ENCODE data around the gene RBMS3. TPM values are rescaled to one million over a fixed set of nuclear protein-coding genes. Genes with fewer than 3 reads are reported as not detected.

The RBMS3 gene
- total and polyA plus RNA-seq, 7 donors = 0.46 to 61.9 (median 39.9) TPM

GRCh38 chr3:29286478-29287240 lies 5.8 kb downstream of the RBMS3 start:
- no peak for TF ChIP-seq CTCF (IDR thresholded peaks at IDR 0.05)
- TF ChIP-seq EP300 (IDR thresholded peaks at IDR 0.05) = no peak
- TF ChIP-seq POLR2A (IDR thresholded peaks at IDR 0.05) = no peak
- no peak for TF ChIP-seq POLR2AphosphoS5 (IDR thresholded peaks at IDR 0.05)
- H3K27ac ChIP-seq = peak overlapping the region; percentile 50 to 88 (median 70)
- peaks cover 0 to 50% (median 20%) of the 10 kb centered on the region in 4 donors for H3K4me1 ChIP-seq
- peak overlapping the region in 3 of 4 donors; percentile 21 to 63 (median 34) for H3K4me3 ChIP-seq
- intact Hi-C loops (cut with DNase I) = loop anchor here (10.0 kb wide), 1 partner anchor 218 kb away; no protein-coding TSS in a partner anchor
- H3K36me3 ChIP-seq = no peaks in the 10 kb centered on the region
- 69 to 73% methylated on average over 5 of the region's 5 CpGs for WGBS, 2 donors
- no peaks in the 10 kb centered on the region for H3K27me3 ChIP-seq
- DNase-seq = no peak
- no peaks in the 10 kb centered on the region for H3K9me3 ChIP-seq

GRCh38 chr3:29290596-29290995 lies 9.7 kb downstream of the RBMS3 start:
- no peaks in the 10 kb centered on the region for H3K27me3 ChIP-seq
- TF ChIP-seq POLR2A (IDR thresholded peaks at IDR 0.05) = no peak
- TF ChIP-seq EP300 (IDR thresholded peaks at IDR 0.05) = no peak
- TF ChIP-seq CTCF (IDR thresholded peaks at IDR 0.05) = no peak
- TF ChIP-seq POLR2AphosphoS5 (IDR thresholded peaks at IDR 0.05) = no peak
- WGBS, 2 donors = 72 to 74% methylated on average over 2 of the region's 2 CpGs
- no peak overlapping the region for H3K27ac ChIP-seq
- no peak for DNase-seq
- peaks cover 0 to 55% (median 24%) of the 10 kb centered on the region in 4 donors for H3K4me1 ChIP-seq
- no peaks in the 10 kb centered on the region for H3K36me3 ChIP-seq
- no peaks in the 10 kb centered on the region for H3K9me3 ChIP-seq
- intact Hi-C loops (cut with DNase I) = no loop called here
- no peak overlapping the region for H3K4me3 ChIP-seq

- H3K27ac ChIP-seq = peak overlapping the region in 1 of 4 donors; percentile 30
- H3K27me3 ChIP-seq = no peaks in the 10 kb centered on the region
- H3K36me3 ChIP-seq = no peaks in the 10 kb centered on the region
- no peak for TF ChIP-seq EP300 (IDR thresholded peaks at IDR 0.05)
- TF ChIP-seq POLR2AphosphoS5 (IDR thresholded peaks at IDR 0.05) = no peak
- no peak for TF ChIP-seq POLR2A (IDR thresholded peaks at IDR 0.05)
- TF ChIP-seq CTCF (IDR thresholded peaks at IDR 0.05) = no peak
- H3K9me3 ChIP-seq = no peaks in the 10 kb centered on the region
- intact Hi-C loops (cut with DNase I) = no loop called here
- H3K4me3 ChIP-seq = no peak overlapping the region
- 25 to 67% methylated on average over 4 of the region's 4 CpGs for WGBS, 2 donors
- peaks cover 0 to 49% (median 21%) of the 10 kb centered on the region in 4 donors for H3K4me1 ChIP-seq
- DNase-seq = no peak
Measured at GRCh38 chr3:29291260-29291981, 10.6 kb downstream of the RBMS3 start.

- 90 to 94% methylated on average over 3 of the region's 3 CpGs for WGBS, 2 donors
- no peak for TF ChIP-seq EP300 (IDR thresholded peaks at IDR 0.05)
- no peak for TF ChIP-seq POLR2AphosphoS5 (IDR thresholded peaks at IDR 0.05)
- TF ChIP-seq POLR2A (IDR thresholded peaks at IDR 0.05) = no peak
- TF ChIP-seq CTCF (IDR thresholded peaks at IDR 0.05) = no peak
- DNase-seq = no peak
- Histone ChIP-seq H3K27ac (peak overlapping the region in 1 of 4 donors; percentile 30), H3K36me3 (no peaks in the 10 kb centered on the region), H3K9me3 (no peaks in the 10 kb centered on the region), H3K4me3 (no peak overlapping the region), H3K4me1 (peaks cover 0 to 43% (median 21%) of the 10 kb centered on the region in 4 donors), H3K27me3 (no peaks in the 10 kb centered on the region)
- intact Hi-C loops (cut with DNase I) = no loop called here
Measured at GRCh38 chr3:29291982-29292363, 11.1 kb downstream of the RBMS3 start.
